Measurements from ENCODE around the gene PTEN.

The PTEN gene

GRCh38 chr10:87838650-87839049 lies 24.8 kb upstream of the PTEN start:
- no peaks in the 10 kb centered on the region for H3K9me3 ChIP-seq (ENCODE audit: control extremely low read depth in 1 of 5, control insufficient read depth in 4 of 5, insufficient read depth in 2 of 5, low read depth in 1 of 5, low read length in 4 of 5)
- ChIA-PET POLR2A (no interaction called here), CTCF (interaction anchor here (0.8 to 1.7 kb wide), 5 partner anchors 11 to 480 kb away, joined by 3 to 6 read pairs (median 5); no protein-coding TSS in a partner anchor)
- H3K36me3 ChIP-seq (ENCODE audit: control insufficient read depth in 4 of 4, insufficient read depth in 4 of 4, low read length in 3 of 4): no peaks in the 10 kb centered on the region
- WGBS (ENCODE audit: insufficient coverage): no CpG with 5 or more reads among the region's 2 CpGs
- peaks cover 0 to 10% (median 1%) of the 10 kb centered on the region in 4 experiments for H3K4me1 ChIP-seq (ENCODE audit: control extremely low read depth in 1 of 4, control insufficient read depth in 4 of 4, insufficient read depth in 4 of 4, low read length in 3 of 4)
- no peak for DNase-seq
- no peaks in the 10 kb centered on the region for H3K27me3 ChIP-seq (replicated peaks in 2 of 5; ENCODE audit: control insufficient read depth in 4 of 5, insufficient read depth in 5 of 5, low read length in 4 of 5)
- H3K4me3 ChIP-seq (ENCODE audit: control insufficient read depth in 1 of 7, extremely low read depth in 1 of 7, insufficient read depth in 4 of 7, low read depth in 2 of 7, low read length in 6 of 7): no peak overlapping the region
- no peak overlapping the region for H3K27ac ChIP-seq (ENCODE audit: insufficient read depth in 1 of 2, low read depth in 1 of 2, low read length in 2 of 2, poor library complexity in 1 of 2, severe bottlenecking in 2 of 2)

- Histone ChIP-seq H3K4me1 (ENCODE audit: control extremely low read depth in 1 of 4, control insufficient read depth in 4 of 4, insufficient read depth in 4 of 4, low read length in 3 of 4) (peaks cover 0 to 21% (median 1%) of the 10 kb centered on the region in 4 experiments), H3K27ac (ENCODE audit: insufficient read depth in 1 of 2, low read depth in 1 of 2, low read length in 2 of 2, poor library complexity in 1 of 2, severe bottlenecking in 2 of 2) (no peak overlapping the region), H3K9me3 (ENCODE audit: control extremely low read depth in 1 of 5, control insufficient read depth in 4 of 5, insufficient read depth in 2 of 5, low read depth in 1 of 5, low read length in 4 of 5) (no peaks in the 10 kb centered on the region), H3K4me3 (ENCODE audit: control insufficient read depth in 1 of 7, extremely low read depth in 1 of 7, insufficient read depth in 4 of 7, low read depth in 2 of 7, low read length in 6 of 7) (no peak overlapping the region), H3K27me3 (replicated peaks in 2 of 5; ENCODE audit: control insufficient read depth in 4 of 5, insufficient read depth in 5 of 5, low read length in 4 of 5) (no peaks in the 10 kb centered on the region), H3K36me3 (ENCODE audit: control insufficient read depth in 4 of 4, insufficient read depth in 4 of 4, low read length in 3 of 4) (no peaks in the 10 kb centered on the region)
- CTCF ChIA-PET: interaction anchor here (0.7 to 1.5 kb wide), 4 partner anchors 9 to 716 kb away, joined by 3 read pairs; no protein-coding TSS in a partner anchor
- no CpG with 5 or more reads among the region's 3 CpGs for WGBS (ENCODE audit: insufficient coverage)
- no peak for DNase-seq
- POLR2A ChIA-PET: no interaction called here
These were observed 22.2 kb upstream of the PTEN start for GRCh38 chr10:87841186-87841585.

GRCh38 chr10:87842220-87842641 lies 21.2 kb upstream of the PTEN start:
- Histone ChIP-seq H3K9me3 (ENCODE audit: control extremely low read depth in 1 of 5, control insufficient read depth in 4 of 5, insufficient read depth in 2 of 5, low read depth in 1 of 5, low read length in 4 of 5) (no peaks in the 10 kb centered on the region), H3K36me3 (ENCODE audit: control insufficient read depth in 4 of 4, insufficient read depth in 4 of 4, low read length in 3 of 4) (no peaks in the 10 kb centered on the region), H3K27ac (ENCODE audit: insufficient read depth in 1 of 2, low read depth in 1 of 2, low read length in 2 of 2, poor library complexity in 1 of 2, severe bottlenecking in 2 of 2) (no peak overlapping the region), H3K4me3 (ENCODE audit: control insufficient read depth in 1 of 7, extremely low read depth in 1 of 7, insufficient read depth in 4 of 7, low read depth in 2 of 7, low read length in 6 of 7) (no peak overlapping the region), H3K4me1 (ENCODE audit: control extremely low read depth in 1 of 4, control insufficient read depth in 4 of 4, insufficient read depth in 4 of 4, low read length in 3 of 4) (peaks cover 0 to 21% (median 1%) of the 10 kb centered on the region in 4 experiments), H3K27me3 (replicated peaks in 2 of 5; ENCODE audit: control insufficient read depth in 4 of 5, insufficient read depth in 5 of 5, low read length in 4 of 5) (no peaks in the 10 kb centered on the region)
- CTCF ChIA-PET: interaction anchor here (1.0 to 1.5 kb wide), 3 partner anchors 8 to 10 kb away, joined by 3 read pairs; no protein-coding TSS in a partner anchor
- POLR2A ChIA-PET: no interaction called here
- 100% methylated on average over 1 of the region's 1 CpG for WGBS (ENCODE audit: insufficient coverage)
- no peak for DNase-seq

GRCh38 chr10:87842776-87843497 lies 20.5 kb upstream of the PTEN start:
- H3K9me3 ChIP-seq (ENCODE audit: control extremely low read depth in 1 of 5, control insufficient read depth in 4 of 5, insufficient read depth in 2 of 5, low read depth in 1 of 5, low read length in 4 of 5): no peaks in the 10 kb centered on the region
- no peak for DNase-seq
- ChIA-PET POLR2A (no interaction called here), CTCF (interaction anchor here (1.0 to 1.4 kb wide), 2 partner anchors 9 to 10 kb away, joined by 3 read pairs; no protein-coding TSS in a partner anchor)
- no peak overlapping the region for H3K27ac ChIP-seq (ENCODE audit: insufficient read depth in 1 of 2, low read depth in 1 of 2, low read length in 2 of 2, poor library complexity in 1 of 2, severe bottlenecking in 2 of 2)
- no peaks in the 10 kb centered on the region for H3K36me3 ChIP-seq (ENCODE audit: control insufficient read depth in 4 of 4, insufficient read depth in 4 of 4, low read length in 3 of 4)
- no peaks in the 10 kb centered on the region for H3K27me3 ChIP-seq (replicated peaks in 2 of 5; ENCODE audit: control insufficient read depth in 4 of 5, insufficient read depth in 5 of 5, low read length in 4 of 5)
- peaks cover 0 to 15% (median 0%) of the 10 kb centered on the region in 4 experiments for H3K4me1 ChIP-seq (ENCODE audit: control extremely low read depth in 1 of 4, control insufficient read depth in 4 of 4, insufficient read depth in 4 of 4, low read length in 3 of 4)
- no peak overlapping the region for H3K4me3 ChIP-seq (ENCODE audit: control insufficient read depth in 1 of 7, extremely low read depth in 1 of 7, insufficient read depth in 4 of 7, low read depth in 2 of 7, low read length in 6 of 7)

GRCh38 chr10:87843714-87844113 lies 19.7 kb upstream of the PTEN start:
- DNase-seq: no peak
- Histone ChIP-seq H3K27me3 (replicated peaks in 2 of 5; ENCODE audit: control insufficient read depth in 4 of 5, insufficient read depth in 5 of 5, low read length in 4 of 5) (no peaks in the 10 kb centered on the region), H3K9me3 (ENCODE audit: control extremely low read depth in 1 of 5, control insufficient read depth in 4 of 5, insufficient read depth in 2 of 5, low read depth in 1 of 5, low read length in 4 of 5) (no peaks in the 10 kb centered on the region), H3K27ac (ENCODE audit: insufficient read depth in 1 of 2, low read depth in 1 of 2, low read length in 2 of 2, poor library complexity in 1 of 2, severe bottlenecking in 2 of 2) (no peak overlapping the region), H3K4me3 (ENCODE audit: control insufficient read depth in 1 of 7, extremely low read depth in 1 of 7, insufficient read depth in 4 of 7, low read depth in 2 of 7, low read length in 6 of 7) (no peak overlapping the region), H3K36me3 (ENCODE audit: control insufficient read depth in 4 of 4, insufficient read depth in 4 of 4, low read length in 3 of 4) (no peaks in the 10 kb centered on the region), H3K4me1 (ENCODE audit: control extremely low read depth in 1 of 4, control insufficient read depth in 4 of 4, insufficient read depth in 4 of 4, low read length in 3 of 4) (peaks cover 0 to 14% (median 0%) of the 10 kb centered on the region in 4 experiments)
- ChIA-PET CTCF (no interaction called here), POLR2A (no interaction called here)
- WGBS (ENCODE audit: insufficient coverage): 100% methylated on average over 3 of the region's 4 CpGs

- H3K4me3 ChIP-seq (ENCODE audit: control insufficient read depth in 1 of 7, extremely low read depth in 1 of 7, insufficient read depth in 4 of 7, low read depth in 2 of 7, low read length in 6 of 7): no peak overlapping the region
- CTCF ChIA-PET: interaction anchor here (0.8 to 2.0 kb wide), 3 partner anchors 14 to 545 kb away, joined by 3 to 7 read pairs (median 3); no protein-coding TSS in a partner anchor
- no peak overlapping the region for H3K27ac ChIP-seq (ENCODE audit: insufficient read depth in 1 of 2, low read depth in 1 of 2, low read length in 2 of 2, poor library complexity in 1 of 2, severe bottlenecking in 2 of 2)
- peak in 2 of 3 donors; percentile 33 to 50 for DNase-seq
- H3K4me1 ChIP-seq (ENCODE audit: control extremely low read depth in 1 of 4, control insufficient read depth in 4 of 4, insufficient read depth in 4 of 4, low read length in 3 of 4): peaks cover 0 to 14% (median 0%) of the 10 kb centered on the region in 4 experiments
- no peaks in the 10 kb centered on the region for H3K9me3 ChIP-seq (ENCODE audit: control extremely low read depth in 1 of 5, control insufficient read depth in 4 of 5, insufficient read depth in 2 of 5, low read depth in 1 of 5, low read length in 4 of 5)
- POLR2A ChIA-PET: interaction anchor here (0.6 kb wide), 1 partner anchor 18 kb away, joined by 5 read pairs; no protein-coding TSS in a partner anchor
- WGBS (ENCODE audit: insufficient coverage): no CpG with 5 or more reads among the region's 1 CpG
- no peaks in the 10 kb centered on the region for H3K36me3 ChIP-seq (ENCODE audit: control insufficient read depth in 4 of 4, insufficient read depth in 4 of 4, low read length in 3 of 4)
- H3K27me3 ChIP-seq (replicated peaks in 2 of 5; ENCODE audit: control insufficient read depth in 4 of 5, insufficient read depth in 5 of 5, low read length in 4 of 5): no peaks in the 10 kb centered on the region
These were observed 18.4 kb upstream of the PTEN start for GRCh38 chr10:87844837-87845623.

Data from common myeloid progenitor, CD34-positive (primary cell).